IMR-90 (cell line): ENCODE data around the gene FGG. TPM values are rescaled to one million over a fixed set of nuclear protein-coding genes. Genes with fewer than 3 reads are reported as not detected.

Experiments used
- ATAC-seq: fragments of 200-7000 bp; cut with Tn5 transposase; 2 replicates; pipeline ENCODE4 v1.9.1; 2020; ENCODE audit warnings: low read depth, mild to moderate bottlenecking, moderate library complexity
- BruUV-seq: library from RNA; stranded (reverse); fragments of 400-500 nt; replicated peaks from 2 replicates; lab custom pipeline; 2021; lab: Mats Ljungman, UMichigan
- CTCF ChIA-PET: fragments of 300-600 bp; formaldehyde crosslinking; extraction: SDS; loops from one replicate; lab custom pipeline; 2021; ENCODE audit warnings: antibody characterized with exemption; lab: Yijun Ruan, JAX
- POLR2A ChIA-PET: fragments of 300-600 bp; sonication (Branson Sonifier 250); formaldehyde crosslinking; loops from one replicate; lab custom pipeline; 2022; ENCODE audit warnings: antibody characterized with exemption; ENCODE audit not compliant: unreplicated experiment; lab: Charles Lee
- DNase-seq: peaks from one replicate; pipeline ENCODE4 v3.0.0; 2013
- H2AFZ ChIP-seq: replicated peaks from 2 replicates; pipeline ENCODE3; 2013; ENCODE audit warnings: low read length, mild to moderate bottlenecking; ENCODE audit not compliant: poor library complexity
- H2AK5ac ChIP-seq: 2 replicates; pipeline ENCODE4 v1.6.1; 2013; ENCODE audit warnings: low read depth, low read length, inconsistent platforms
- H2AK9ac ChIP-seq: replicated peaks from 2 replicates; pipeline ENCODE3; 2013; ENCODE audit warnings: mild to moderate bottlenecking, low read depth, low read length, moderate library complexity; ENCODE audit not compliant: poor library complexity
- H2BK120ac ChIP-seq: 2 replicates; pipeline ENCODE4 v1.6.1; 2013; ENCODE audit warnings: low read depth, low read length, inconsistent platforms
- H2BK15ac ChIP-seq: 3 replicates; pipeline ENCODE4 v1.6.1; 2013; ENCODE audit warnings: low read depth, low read length, inconsistent platforms
- H2BK20ac ChIP-seq: 2 replicates; pipeline ENCODE4 v1.6.1; 2013; ENCODE audit warnings: low read depth, mild to moderate bottlenecking, inconsistent platforms, low read length, moderate library complexity
- H2BK5ac ChIP-seq: 2 replicates; pipeline ENCODE4 v1.6.1; 2013; ENCODE audit warnings: mild to moderate bottlenecking, low read depth, low read length, inconsistent platforms; ENCODE audit not compliant: poor library complexity, severe bottlenecking
- H3K14ac ChIP-seq: replicated peaks from 2 replicates; pipeline ENCODE4 v1.6.1; 2013; ENCODE audit warnings: low read depth, low read length, inconsistent platforms
- H3K18ac ChIP-seq: 2 replicates; pipeline ENCODE4 v1.6.1; 2013; ENCODE audit warnings: low read depth, low read length, control low read depth
- H3K23ac ChIP-seq: 2 replicates; pipeline ENCODE4 v1.6.1; 2013; ENCODE audit warnings: low read depth, low read length, inconsistent platforms
- H3K27ac ChIP-seq: 2 replicates; pipeline ENCODE4 v1.5.1; 2013; ENCODE audit warnings: mild to moderate bottlenecking, control low read depth, low read length; ENCODE audit not compliant: insufficient read depth
- H3K27me3 ChIP-seq: 2 replicates; pipeline ENCODE4 v1.6.1; 2013; ENCODE audit warnings: low read length; ENCODE audit not compliant: control insufficient read depth, insufficient read depth
- H3K36me3 ChIP-seq: 2 replicates; pipeline ENCODE4 v1.6.1; 2013; ENCODE audit warnings: low read length, mixed read lengths; ENCODE audit not compliant: control insufficient read depth, insufficient read depth
- H3K4ac ChIP-seq: 2 replicates; pipeline ENCODE4 v1.6.1; 2013; ENCODE audit warnings: low read depth, low read length, inconsistent platforms
- H3K4me1 ChIP-seq: 2 replicates; pipeline ENCODE4 v1.6.1; 2013; ENCODE audit warnings: low read length, mixed read lengths; ENCODE audit not compliant: control insufficient read depth, insufficient read depth
- H3K4me2 ChIP-seq: 2 replicates; pipeline ENCODE4 v1.6.1; 2013; ENCODE audit warnings: low read depth, mild to moderate bottlenecking, control low read depth, low read length, moderate library complexity
- H3K4me3 ChIP-seq: 2 replicates; pipeline ENCODE4 v1.5.1; 2013; ENCODE audit warnings: low read depth, mild to moderate bottlenecking, control low read depth, low read length, moderate library complexity; ENCODE audit not compliant: insufficient read depth
- H3K56ac ChIP-seq: 2 replicates; pipeline ENCODE4 v1.6.1; 2013; ENCODE audit warnings: low read length, inconsistent platforms; ENCODE audit not compliant: insufficient read depth; ENCODE audit errors: extremely low read depth
- H3K79me1 ChIP-seq, 2 experiments: 2 replicates each; pipeline ENCODE4 v1.6.1; 2013; ENCODE audit warnings: low read length in 2 of 2, inconsistent platforms in 1 of 2, low read depth in 1 of 2
- H3K9ac ChIP-seq: 2 replicates; pipeline ENCODE4 v1.6.1; 2013; ENCODE audit warnings: low read depth, low read length, control low read depth
- H3K9me1 ChIP-seq: 2 replicates; pipeline ENCODE4 v1.6.1; 2013; ENCODE audit warnings: low read length, inconsistent platforms; ENCODE audit not compliant: insufficient read depth
- H3K9me3 ChIP-seq: 2 replicates; pipeline ENCODE4 v1.6.1; 2013; ENCODE audit warnings: low read length; ENCODE audit not compliant: control insufficient read depth, insufficient read depth
- H4K20me1 ChIP-seq: 2 replicates; pipeline ENCODE4 v1.6.1; 2013; ENCODE audit warnings: low read length, inconsistent platforms; ENCODE audit not compliant: insufficient read depth
- H4K5ac ChIP-seq: 2 replicates; pipeline ENCODE4 v1.6.1; 2013; ENCODE audit warnings: mild to moderate bottlenecking, low read depth, low read length, control low read depth
- H4K8ac ChIP-seq, 2 experiments: 2 replicates each; pipeline ENCODE4 v1.6.1; 2013; ENCODE audit warnings: low read depth in 2 of 2, low read length in 2 of 2, control low read depth in 1 of 2, inconsistent platforms in 1 of 2
- H4K91ac ChIP-seq: 2 replicates; pipeline ENCODE4 v1.6.1; 2013; ENCODE audit warnings: low read depth, low read length, inconsistent platforms; ENCODE audit not compliant: insufficient read depth
- BHLHE40 ChIP-seq: fragments of 150-350 bp; IDR thresholded peaks from 2 replicates; pipeline ENCODE4 v1.6.1; 2016; ENCODE audit warnings: mild to moderate bottlenecking, low read depth, low read length
- CEBPB ChIP-seq: IDR thresholded peaks from 2 replicates; pipeline ENCODE4 v1.6.1; 2012; ENCODE audit warnings: low read depth, low read length, improper control_type of control experiment
- CHD1 ChIP-seq: IDR thresholded peaks from 2 replicates; pipeline ENCODE4 v1.6.1; 2012; ENCODE audit warnings: low read depth, low read length, improper control_type of control experiment
- CTCF ChIP-seq: conservative IDR thresholded peaks from 2 replicates; pipeline ENCODE4 v1.5.1; 2012; ENCODE audit warnings: mild to moderate bottlenecking, low read depth, low read length, improper control_type of control experiment
- ELK1 ChIP-seq: fragments of 150-350 bp; IDR thresholded peaks from 2 replicates; pipeline ENCODE4 v1.6.1; 2016; ENCODE audit warnings: low read depth, mild to moderate bottlenecking, low read length, moderate library complexity, borderline replicate concordance
- FOS ChIP-seq: fragments of 150-350 bp; IDR thresholded peaks from 2 replicates; pipeline ENCODE4 v1.6.1; 2016; ENCODE audit warnings: low read depth, low read length
- MAFK ChIP-seq: IDR thresholded peaks from 2 replicates; pipeline ENCODE4 v1.6.1; 2012; ENCODE audit warnings: low read depth, low read length, improper control_type of control experiment
- MAZ ChIP-seq: IDR thresholded peaks from 2 replicates; pipeline ENCODE4 v1.6.1; 2012; ENCODE audit warnings: low read depth, mild to moderate bottlenecking, low read length, improper control_type of control experiment, moderate library complexity, borderline replicate concordance
- MXI1 ChIP-seq: IDR thresholded peaks from 2 replicates; pipeline ENCODE4 v1.6.1; 2012; ENCODE audit warnings: low read depth, mild to moderate bottlenecking, low read length, moderate library complexity, borderline replicate concordance
- NFE2L2 ChIP-seq: fragments of 150-350 bp; IDR thresholded peaks from 2 replicates; pipeline ENCODE4 v1.6.1; 2016; ENCODE audit warnings: low read depth, mild to moderate bottlenecking, low read length
- POLR2A ChIP-seq: IDR thresholded peaks from 2 replicates; pipeline ENCODE4 v1.6.1; 2012; ENCODE audit warnings: mild to moderate bottlenecking, low read depth, low read length
- RAD21 ChIP-seq: IDR thresholded peaks from 2 replicates; pipeline ENCODE4 v1.6.1; 2012; ENCODE audit warnings: low read length, improper control_type of control experiment
- RCOR1 ChIP-seq: IDR thresholded peaks from 2 replicates; pipeline ENCODE4 v1.6.1; 2012; ENCODE audit warnings: mild to moderate bottlenecking, low read length, improper control_type of control experiment; ENCODE audit not compliant: insufficient replicate concordance
- RFX5 ChIP-seq: IDR thresholded peaks from 2 replicates; pipeline ENCODE4 v1.8.0; 2012; ENCODE audit warnings: low read depth, mild to moderate bottlenecking, low read length, moderate library complexity
- SMC3 ChIP-seq: fragments of 150-350 bp; IDR thresholded peaks from 2 replicates; pipeline ENCODE4 v1.6.1; 2016; ENCODE audit warnings: low read depth, mild to moderate bottlenecking, antibody characterized with exemption, low read length, moderate library complexity
- USF2 ChIP-seq: fragments of 150-350 bp; IDR thresholded peaks from 2 replicates; pipeline ENCODE4 v1.6.1; 2017; ENCODE audit warnings: mild to moderate bottlenecking, antibody characterized with exemption, low read length, low read depth
- WGBS, 2 experiments: methylation state at CpG; one replicate each; pipeline versions ENCODE4 v1.1.5 to v1.1.7; 2013; ENCODE audit warnings: missing lambda C conversion rate in 2 of 2; ENCODE audit not compliant: insufficient read length in 1 of 2; ENCODE audit errors: extremely low coverage in 2 of 2; 5-methylcytosine and 5-hydroxymethylcytosine counted together
- dilution Hi-C: fragments of 300-500 bp; cut with HindIII; formaldehyde crosslinking; loops from one replicate; pipeline ENCODE4 v1.14.3; 2018; ENCODE audit warnings: low sequenced_read_pairs; ENCODE audit not compliant: unreplicated experiment
- in situ Hi-C: fragments of 300-500 bp; cut with MboI; formaldehyde crosslinking; loops from 3 replicates; pipeline ENCODE4 v1.14.3; 2019; ENCODE audit warnings: low sequenced_read_pairs, inconsistent platforms, mixed read lengths
- intact Hi-C: fragments of 100-400 bp; cut with micrococcal nuclease; formaldehyde crosslinking; loops from 2 replicates; pipeline ENCODE4 v1.10.0; 2022
- polyA plus RNA-seq, 3 experiments: library from polyadenylated mRNA; depleted of rRNA; stranded (reverse); fragments of >200 nt; gene quantifications; 2 replicates each; pipeline ENCODE4 v1.2.3, GENCODE V29; 2012; ENCODE audit warnings: low replicate concordance in 1 of 3
- total RNA-seq: library from RNA; depleted of rRNA; stranded (reverse); fragments of >200 nt; gene quantifications from 2 replicates; pipeline ENCODE4 v1.2.3, GENCODE V29; 2012

The FGG gene
- total and polyA plus RNA-seq, 2 of the 4 experiments (the other 2 are of a cell fraction) = not detected

GRCh38 chr4:154616731-154617130, 4.3 kb upstream of the FGG start:
- H3K18ac ChIP-seq = no peak overlapping the region
- no peaks in the 10 kb centered on the region for H4K20me1 ChIP-seq
- BruUV-seq = no TSS peak
- H3K14ac ChIP-seq = no peak overlapping the region
- dilution Hi-C loops (no loop called here), in situ Hi-C loops (loop anchor here (5.0 kb wide), 1 partner anchor 64 kb away; the partner anchor contains the start of gene PLRG1), intact Hi-C loops (no loop called here)
- no peak for DNase-seq
- no peak overlapping the region for H4K91ac ChIP-seq
- ChIA-PET CTCF (no interaction called here), POLR2A (no interaction called here)
- TF ChIP-seq USF2 = no peak
- TF ChIP-seq CHD1 = no peak
- TF ChIP-seq SMC3 = no peak
- no peak for TF ChIP-seq CTCF
- TF ChIP-seq NFE2L2 = no peak
- no peak for TF ChIP-seq BHLHE40
- no peak for TF ChIP-seq RAD21
- no peak for TF ChIP-seq CEBPB
- no peak for TF ChIP-seq MAFK
- no peak for TF ChIP-seq FOS
- TF ChIP-seq POLR2A = no peak
- TF ChIP-seq RCOR1 = no peak
- no peak for TF ChIP-seq RFX5
- TF ChIP-seq MXI1 = no peak
- no peak for TF ChIP-seq MAZ
- no peak for TF ChIP-seq ELK1
- no peak overlapping the region for H2AFZ ChIP-seq
- no peak overlapping the region for H3K4ac ChIP-seq
- H2BK15ac ChIP-seq = no peak overlapping the region
- no peak overlapping the region for H3K23ac ChIP-seq
- H3K9me1 ChIP-seq = no peaks in the 10 kb centered on the region
- no peak overlapping the region for H2BK20ac ChIP-seq
- H2AK9ac ChIP-seq = no peak overlapping the region
- no peak overlapping the region for H2BK5ac ChIP-seq
- WGBS, 2 experiments = no CpG with 5 or more reads among the region's 2 CpGs
- H3K9me3 ChIP-seq = no peaks in the 10 kb centered on the region
- no peaks in the 10 kb centered on the region for H3K4me1 ChIP-seq
- no peak overlapping the region for H4K5ac ChIP-seq
- H2BK120ac ChIP-seq = no peak overlapping the region
- no peak overlapping the region for H3K56ac ChIP-seq
- H4K8ac ChIP-seq = no peak overlapping the region
- H2AK5ac ChIP-seq = no peak overlapping the region
- no peaks in the 10 kb centered on the region for H3K36me3 ChIP-seq
- no peak overlapping the region for H3K4me3 ChIP-seq
- no peak overlapping the region for H3K4me2 ChIP-seq
- no peak overlapping the region for H3K9ac ChIP-seq
- no peak for ATAC-seq
- H3K27me3 ChIP-seq = no peaks in the 10 kb centered on the region; the same call in 1 of the 2 replicates
- no peaks in the 10 kb centered on the region for H3K79me1 ChIP-seq
- no peak overlapping the region for H3K27ac ChIP-seq
